ENCODE data around the gene GSK3B. TPM values are rescaled to one million over a fixed set of nuclear protein-coding genes. Genes with fewer than 3 reads are reported as not detected.
"Not testable (repeated sequence)": the region's sequence is repeated elsewhere in the genome, so short reads cannot be mapped to it uniquely, and the experiment has no call there.

Gene GSK3B
- total RNA-seq, 1 donor from 2014 or later = 46.8 TPM

DNA sequence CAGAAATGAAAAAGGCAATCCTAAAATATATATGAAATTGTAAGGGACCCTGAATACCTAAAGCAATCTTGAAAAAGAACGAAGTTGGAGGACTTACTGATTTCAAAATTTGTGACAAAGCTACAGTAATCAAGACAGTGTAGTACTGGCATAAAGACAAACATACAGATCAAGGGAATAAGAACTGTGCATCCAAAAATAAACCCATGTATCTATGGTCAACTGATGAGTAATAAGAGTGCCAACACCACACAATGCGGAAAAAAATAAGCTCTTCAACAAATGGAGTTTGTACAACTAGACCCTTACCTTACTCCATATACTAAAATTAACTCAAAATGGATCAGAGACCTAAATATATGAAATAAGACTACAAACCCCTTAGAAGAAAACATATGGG is 29.6 kb downstream of the GSK3B start:
- intact Hi-C loops (cut with DNase I) = no loop called here
- no peak for DNase-seq (ENCODE audit: low spot score)

DNA sequence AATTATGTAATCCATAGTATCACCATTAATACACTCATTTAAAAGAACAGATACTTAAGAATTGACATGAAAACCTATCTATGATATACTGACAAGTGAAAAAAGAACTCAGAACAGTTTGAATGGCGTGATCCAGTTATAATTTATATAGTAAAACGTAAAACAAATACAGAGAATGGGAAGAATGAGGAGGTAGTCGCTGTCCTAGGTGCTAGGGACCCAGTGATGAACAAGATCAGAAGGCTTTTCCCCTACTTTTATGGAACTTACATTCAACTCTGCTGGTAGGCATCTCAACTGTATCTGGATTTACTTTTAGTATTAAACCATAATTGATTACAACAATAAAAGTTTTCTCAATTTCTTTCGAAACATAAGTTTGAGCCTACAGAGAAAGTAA is 31.8 kb downstream of the GSK3B start:
- intact Hi-C loops (cut with DNase I) = no loop called here
- no peak for DNase-seq (ENCODE audit: low spot score)

DNA sequence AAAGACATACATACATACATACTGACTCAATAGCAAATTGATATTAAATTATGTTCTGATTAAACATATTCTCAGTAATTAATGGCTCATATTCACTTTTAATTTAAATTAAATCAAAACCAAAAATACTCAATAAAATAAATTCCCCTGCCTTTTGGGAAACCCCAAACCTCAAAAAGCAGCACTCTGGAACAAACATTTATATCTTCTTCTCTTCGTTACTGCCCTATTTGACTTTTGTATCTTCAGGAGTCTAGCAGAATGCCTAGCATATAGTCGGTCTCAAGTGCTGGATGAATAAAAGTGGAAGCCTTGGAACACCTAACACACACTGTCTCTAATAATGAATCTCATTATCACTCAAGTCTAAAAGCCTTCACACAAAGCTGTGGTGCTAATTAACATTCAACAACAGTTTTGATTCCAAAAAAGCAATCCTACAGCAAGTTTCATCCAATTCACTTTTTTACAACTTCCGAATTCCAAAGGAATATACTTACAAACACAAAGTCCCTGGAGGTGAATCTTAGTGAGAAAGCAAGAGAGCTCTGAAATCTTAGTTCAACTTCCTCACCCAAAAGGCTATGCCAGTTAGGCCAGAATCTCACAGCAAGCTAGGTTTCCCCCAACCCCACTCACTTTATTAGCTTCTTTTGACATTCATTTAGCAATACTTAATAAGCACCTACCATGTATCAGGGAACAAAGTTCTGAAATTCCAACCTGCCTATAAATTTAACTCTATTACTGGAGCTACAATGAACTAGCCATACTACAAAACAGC is 35.0 kb downstream of the GSK3B start:
- DNase-seq (ENCODE audit: low spot score) = no peak
- intact Hi-C loops (cut with DNase I) = no loop called here

DNA sequence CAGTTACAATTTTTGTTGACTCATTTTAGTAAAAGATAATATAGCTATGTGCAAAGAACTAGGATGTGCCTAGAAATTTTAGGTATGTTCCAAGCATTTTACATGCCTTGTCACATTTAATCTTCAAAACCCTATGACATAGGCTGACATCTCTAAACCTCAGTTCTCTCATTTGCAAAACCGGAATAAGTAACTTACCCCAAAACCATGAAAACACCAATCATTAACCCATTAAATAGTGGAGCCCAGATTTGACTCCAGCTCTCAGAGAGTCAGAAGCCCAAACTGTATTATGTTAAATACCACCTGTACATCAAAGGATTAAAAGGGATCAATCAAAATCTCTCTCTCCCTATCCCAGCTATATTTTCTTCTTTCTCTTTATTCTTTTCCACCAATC is 36.6 kb downstream of the GSK3B start:
- intact Hi-C loops (cut with DNase I) = no loop called here
- DNase-seq (ENCODE audit: low spot score) = no peak

DNA sequence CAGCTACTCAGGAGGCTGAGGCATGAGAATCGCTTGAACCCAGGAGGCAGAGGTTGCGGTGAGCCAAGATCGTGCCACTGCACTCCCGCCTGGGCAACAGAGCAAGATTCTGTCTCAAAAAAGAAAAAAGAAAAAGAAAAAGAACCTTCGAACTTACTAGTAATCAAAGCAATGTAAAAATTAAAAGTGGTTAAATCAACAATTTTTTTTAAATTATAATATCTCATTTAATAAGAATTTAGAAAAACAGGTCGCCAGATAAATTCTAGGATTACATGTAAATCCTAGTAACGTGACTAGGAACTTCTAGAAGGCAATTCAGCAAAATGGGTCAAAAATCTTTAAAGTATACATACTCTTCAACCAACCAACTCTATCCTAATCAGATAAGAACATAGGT is 37.2 kb downstream of the GSK3B start:
- intact Hi-C loops (cut with DNase I) = no loop called here
- DNase-seq (ENCODE audit: low spot score) = no peak

DNA sequence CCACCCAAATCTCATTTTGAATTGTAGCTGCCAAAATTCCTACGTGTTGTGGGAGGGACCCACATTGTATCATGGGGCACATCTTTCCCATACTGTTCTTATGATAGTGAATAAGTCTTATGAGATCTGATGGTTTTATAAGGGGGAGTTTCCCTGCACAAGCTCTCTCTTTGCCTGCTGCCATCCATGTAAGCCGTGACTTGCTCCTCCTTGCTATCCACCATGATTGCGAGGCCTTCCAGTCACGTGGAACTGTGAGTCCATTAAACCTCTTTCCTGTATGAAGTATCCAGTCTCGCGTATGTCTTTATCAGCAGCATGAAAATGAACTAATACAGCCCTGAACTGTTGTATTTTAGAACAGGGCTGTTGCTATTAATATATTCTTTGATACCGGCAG is 40.6 kb downstream of the GSK3B start:
- intact Hi-C loops (cut with DNase I); DNase-seq (ENCODE audit: low spot score): not testable (repeated sequence)

DNA sequence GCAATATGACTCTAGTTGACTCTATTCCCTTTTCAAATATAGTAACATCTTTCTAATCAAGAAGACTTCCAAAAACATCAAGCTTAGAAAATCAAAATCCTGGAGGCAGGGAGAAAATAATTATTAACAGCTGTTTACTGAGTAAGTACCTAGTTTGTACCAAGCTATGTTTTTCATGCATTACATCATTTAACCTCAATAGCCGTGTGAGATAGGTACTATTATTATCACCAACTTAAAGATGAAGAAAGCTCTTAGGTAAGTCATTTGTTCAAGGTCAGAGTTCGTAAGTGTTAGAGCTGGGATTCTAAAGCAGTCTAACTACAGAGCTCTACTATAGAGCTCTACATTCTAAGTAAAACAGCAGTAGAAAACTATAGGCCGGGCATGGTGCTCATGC is 41.6 kb downstream of the GSK3B start:
- intact Hi-C loops (cut with DNase I) = no loop called here
- DNase-seq (ENCODE audit: low spot score) = no peak

DNA sequence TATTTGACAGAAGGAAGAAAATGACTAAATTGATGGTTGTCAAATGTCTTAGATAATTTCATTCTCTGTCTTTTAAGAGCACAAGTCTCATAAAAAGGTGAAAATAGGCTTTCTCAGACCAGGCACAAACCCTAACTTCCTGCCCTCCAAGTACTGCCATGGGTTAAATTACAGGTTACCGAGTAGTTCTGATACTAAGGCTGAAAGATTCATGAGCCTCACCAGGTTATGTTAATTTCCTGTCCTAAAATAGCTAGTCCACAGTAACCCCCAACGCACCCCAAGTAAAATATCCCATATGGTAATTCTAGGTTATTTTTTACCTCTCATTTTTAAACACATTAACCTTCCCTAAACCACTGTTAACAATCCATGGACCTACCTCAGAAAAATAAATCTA is 42.0 kb downstream of the GSK3B start:
- DNase-seq (ENCODE audit: low spot score) = no peak
- intact Hi-C loops (cut with DNase I) = no loop called here

DNA sequence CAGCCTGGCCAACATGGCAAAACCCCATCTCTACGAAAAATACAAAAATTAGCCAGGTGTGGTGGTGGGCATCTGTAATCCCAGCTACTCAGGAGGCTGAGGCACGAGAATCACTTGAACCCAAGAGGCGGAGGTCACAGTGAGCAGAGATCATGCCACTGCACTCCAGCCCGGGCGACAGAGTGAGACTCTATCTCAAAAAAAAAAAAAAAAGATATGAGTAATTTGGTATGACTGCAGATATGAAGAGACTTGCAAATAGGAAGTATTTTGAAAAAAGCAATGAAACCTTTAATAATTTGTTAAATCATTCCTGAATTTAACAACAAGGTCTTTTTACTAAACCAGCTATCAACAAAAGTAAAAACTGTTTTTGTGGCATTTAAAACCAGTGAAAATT is 42.7 kb downstream of the GSK3B start:
- not testable (repeated sequence) for DNase-seq (ENCODE audit: low spot score)

DNA sequence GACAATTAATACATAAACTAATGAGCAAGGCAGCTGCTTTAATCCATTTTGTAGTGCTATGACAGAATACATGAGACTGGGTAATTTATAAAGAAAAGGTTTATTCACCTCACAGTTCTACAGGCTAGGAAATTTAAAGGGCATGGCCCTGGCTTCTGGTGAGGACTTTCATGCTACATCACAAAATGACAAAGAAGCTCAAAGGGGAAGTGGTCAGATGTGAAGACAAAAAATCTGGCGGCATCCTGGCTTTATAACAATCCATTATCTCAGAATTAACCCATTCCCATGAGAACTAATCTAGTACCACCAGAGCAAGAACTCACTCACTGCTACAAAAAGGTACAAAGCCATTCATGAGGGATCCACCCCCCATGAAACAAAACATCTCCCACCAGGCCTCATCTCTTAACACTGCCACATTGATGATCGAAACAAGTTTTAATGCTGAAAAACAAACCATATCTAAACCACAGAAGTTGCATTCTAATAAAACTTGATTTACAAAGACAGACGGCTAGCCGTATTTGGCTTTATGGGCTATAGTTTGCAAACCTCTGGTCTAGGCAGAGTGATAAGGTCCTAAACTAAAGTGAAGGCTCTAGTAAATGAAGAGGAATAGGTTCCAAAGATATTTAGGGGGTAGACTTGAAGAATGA is 44.2 kb downstream of the GSK3B start:
- intact Hi-C loops (cut with DNase I) = no loop called here
- DNase-seq (ENCODE audit: low spot score) = no peak

More for the DNA sequence above, 42.7 kb downstream of the GSK3B start:
- intact Hi-C loops (cut with DNase I) = not testable (repeated sequence)

DNA sequence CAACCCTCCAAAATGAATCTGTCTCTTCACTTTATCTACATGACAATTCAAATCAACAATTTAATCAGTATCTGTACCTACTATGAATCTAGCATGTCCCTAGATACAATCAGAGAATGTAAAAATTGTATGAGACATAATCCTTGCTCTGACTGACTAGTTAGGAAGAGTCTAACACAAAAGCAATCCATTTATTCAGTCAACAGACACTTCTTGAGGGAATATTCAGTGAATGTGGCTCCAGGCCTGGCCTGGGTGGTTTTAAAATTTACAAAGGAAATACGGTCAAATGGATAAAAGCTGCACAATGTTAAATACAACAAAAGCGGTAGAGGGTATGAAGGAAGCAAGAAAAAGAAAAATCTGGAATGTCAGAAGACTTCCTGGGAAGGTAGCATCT is 45.2 kb downstream of the GSK3B start:
- no peak for DNase-seq (ENCODE audit: low spot score)
- intact Hi-C loops (cut with DNase I) = no loop called here

DNA sequence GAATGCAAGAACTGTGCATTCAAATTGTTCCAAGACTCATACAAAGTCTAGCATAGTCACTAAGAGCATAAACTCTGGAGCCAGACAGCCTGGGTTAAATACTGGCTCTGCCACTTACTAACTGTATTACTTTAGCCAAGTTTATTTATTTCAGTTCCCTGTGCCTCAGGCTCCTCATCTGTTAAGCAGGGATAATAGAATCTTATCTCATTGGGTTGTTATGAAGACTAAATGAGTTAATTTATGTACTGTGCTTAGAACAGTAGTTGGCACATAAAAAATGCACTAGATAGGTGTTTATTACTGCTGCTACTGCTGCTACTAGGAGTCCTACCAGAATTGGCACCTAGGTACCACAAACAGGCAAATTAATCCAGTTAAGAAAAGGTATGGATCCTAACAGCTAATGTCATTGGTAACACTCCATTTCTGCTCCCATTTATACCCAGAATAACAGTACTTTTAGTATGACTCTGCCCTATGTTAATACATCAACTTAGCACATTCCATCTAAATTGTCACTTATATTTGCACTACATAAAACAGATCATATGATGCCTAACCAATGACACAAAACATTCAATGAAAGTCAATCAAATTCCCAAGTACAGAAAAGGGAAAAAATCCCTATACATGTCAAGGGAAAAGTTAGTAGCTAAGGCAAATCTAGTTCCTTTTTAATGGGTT is 45.7 kb downstream of the GSK3B start:
- no peak for DNase-seq (ENCODE audit: low spot score)
- intact Hi-C loops (cut with DNase I) = no loop called here

DNA sequence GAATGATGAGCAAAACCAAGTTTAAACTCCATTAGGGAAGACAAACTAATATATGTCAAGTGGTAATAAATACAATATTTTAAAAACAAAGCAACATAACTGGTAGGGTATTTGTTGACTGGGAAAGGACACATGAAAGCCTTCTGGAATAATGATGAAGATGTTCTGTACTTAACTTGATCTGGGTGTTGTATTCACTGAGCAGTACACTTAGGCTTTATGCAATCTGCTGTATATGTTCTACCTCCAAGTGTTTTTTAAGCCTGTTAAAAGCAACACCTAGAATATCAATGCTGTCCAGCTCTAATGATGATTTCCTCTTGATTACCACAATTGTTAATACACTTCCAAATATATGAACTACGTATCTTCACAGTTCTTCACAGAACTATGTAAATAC is 46.6 kb downstream of the GSK3B start:
- intact Hi-C loops (cut with DNase I) = no loop called here
- no peak for DNase-seq (ENCODE audit: low spot score)

DNA sequence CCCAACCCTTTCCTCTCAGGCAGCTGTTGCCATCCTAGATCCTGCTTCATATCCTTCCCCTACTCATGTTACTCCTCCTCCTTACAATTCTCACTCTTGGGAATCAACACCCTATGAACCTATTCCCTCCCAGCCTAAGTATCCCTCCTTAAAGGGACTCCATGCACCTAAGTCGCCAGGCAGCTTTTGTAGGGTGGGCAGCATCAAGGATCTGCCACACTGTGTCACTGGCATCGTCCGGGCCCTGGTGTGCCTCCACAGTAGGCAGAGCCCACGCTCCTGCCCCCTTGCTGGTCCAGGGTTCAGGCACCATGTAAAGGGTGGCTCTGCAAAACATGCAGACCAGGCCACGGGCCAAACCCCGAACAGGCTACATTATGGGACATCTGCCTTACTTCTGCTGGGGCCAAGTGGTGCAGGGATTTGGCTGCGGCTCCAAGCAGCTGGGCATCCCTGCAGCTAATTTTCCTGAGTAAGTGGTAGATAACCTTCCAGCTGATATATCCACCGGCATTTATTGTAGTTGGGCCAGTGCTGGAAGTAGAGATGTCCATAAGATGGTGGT is 53.4 kb downstream of the GSK3B start:
- intact Hi-C loops (cut with DNase I) = no loop called here
- DNase-seq (ENCODE audit: low spot score) = no peak

DNA sequence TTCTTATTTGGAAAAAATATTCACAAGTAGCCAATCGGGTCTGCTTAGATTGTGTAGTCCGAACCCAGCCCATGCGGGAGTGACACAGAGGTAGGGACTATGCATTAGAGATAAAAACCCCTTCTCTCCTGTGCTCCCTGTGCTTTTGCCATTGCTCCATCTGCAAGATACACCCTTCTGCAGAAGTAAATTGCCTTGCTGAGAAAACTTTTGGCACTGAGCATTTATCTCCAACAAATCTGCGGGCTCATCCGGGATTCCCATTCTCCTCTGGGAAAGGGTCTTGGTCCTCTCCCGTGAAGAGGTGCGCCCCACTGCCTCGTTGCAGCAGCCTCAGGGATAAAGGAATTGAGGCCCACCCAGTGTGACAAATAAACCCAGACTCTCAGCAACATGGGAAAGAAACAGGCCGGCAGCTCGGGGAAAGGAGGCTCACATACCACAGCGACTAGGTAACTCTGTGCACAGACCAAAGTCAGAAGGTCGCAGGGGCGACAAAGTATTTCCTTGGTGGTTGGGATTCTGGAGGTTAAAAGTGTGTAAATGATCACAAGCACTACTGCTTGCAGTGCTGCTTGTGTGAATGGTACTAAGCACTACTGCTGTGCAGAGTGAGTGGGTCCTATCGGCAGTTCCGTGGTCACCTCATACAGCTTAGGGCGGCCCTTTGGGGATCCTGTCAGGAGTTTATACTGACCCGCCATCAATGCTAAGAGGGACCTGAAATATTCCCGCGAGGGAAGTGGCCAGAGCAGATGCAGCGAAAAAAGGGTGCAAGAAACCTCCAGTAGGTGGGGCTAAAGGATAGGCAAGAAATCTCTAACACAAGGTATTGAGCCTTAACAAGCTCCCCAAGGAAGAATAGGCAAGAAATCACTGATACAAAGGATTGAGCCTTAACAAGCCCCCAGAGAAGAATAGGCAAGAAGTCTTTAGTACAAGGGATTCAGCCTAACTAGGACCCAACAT is 54.3 kb downstream of the GSK3B start:
- intact Hi-C loops (cut with DNase I) = no loop called here
- no peak for DNase-seq (ENCODE audit: low spot score)

DNA sequence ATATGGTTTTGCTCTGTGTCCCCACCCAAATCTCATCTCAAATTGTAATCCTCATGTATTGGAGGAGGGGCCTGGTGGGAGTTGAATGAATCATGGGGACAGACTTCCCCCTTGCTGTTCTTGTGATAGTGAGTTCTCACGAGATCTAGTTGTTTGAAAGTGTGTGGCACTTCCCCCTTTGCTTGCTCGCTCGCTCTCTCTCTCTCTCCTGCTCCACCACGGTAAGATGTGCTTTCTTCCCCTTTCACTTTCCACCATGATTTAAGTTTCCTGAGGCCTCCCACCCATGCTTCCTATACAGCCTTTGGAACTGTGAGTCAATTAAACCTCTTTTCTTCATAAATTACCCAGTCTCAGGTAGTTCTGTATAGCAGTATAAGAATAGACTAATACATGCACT is 60.7 kb downstream of the GSK3B start:
- no peak for DNase-seq (ENCODE audit: low spot score)
- intact Hi-C loops (cut with DNase I) = no loop called here

DNA sequence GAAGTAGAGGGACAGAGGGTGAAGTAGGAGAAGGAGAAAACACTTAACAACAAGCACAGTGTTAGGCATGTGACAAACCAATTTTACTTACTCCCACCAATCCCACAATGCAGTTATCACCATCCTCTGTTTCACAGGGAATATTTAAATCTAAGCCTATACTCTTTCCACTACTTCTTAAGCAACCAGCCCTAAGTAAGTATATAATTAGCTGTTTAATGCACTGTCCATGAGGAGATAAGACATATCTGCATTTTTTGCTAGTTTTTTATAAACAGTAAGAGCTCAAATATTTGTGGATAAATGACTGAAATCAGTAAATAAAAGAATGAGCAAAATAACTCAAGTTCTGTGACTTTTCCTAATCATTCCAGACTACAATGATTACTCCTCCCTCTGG is 62.7 kb downstream of the GSK3B start:
- intact Hi-C loops (cut with DNase I) = no loop called here
- DNase-seq (ENCODE audit: low spot score) = no peak

DNA sequence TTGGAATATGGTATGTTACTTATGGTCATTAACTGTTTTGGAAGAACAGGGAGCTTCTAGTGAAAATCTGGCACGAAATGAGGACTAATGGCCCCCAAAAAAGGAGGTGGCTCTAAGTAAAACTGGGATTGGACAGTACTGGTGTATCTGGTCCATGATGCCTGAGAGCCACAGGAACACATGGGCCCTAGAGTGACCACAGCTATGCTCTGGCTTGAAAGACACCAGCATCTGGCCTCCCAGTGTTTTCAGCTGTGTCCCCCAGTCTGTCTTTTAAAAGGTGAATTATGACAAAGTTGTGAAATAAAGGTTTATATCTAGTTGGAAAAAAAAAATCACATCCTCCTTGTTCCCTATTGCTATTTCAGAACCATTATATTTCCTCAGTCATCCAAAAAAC is 64.5 kb downstream of the GSK3B start:
- intact Hi-C loops (cut with DNase I) = no loop called here
- DNase-seq (ENCODE audit: low spot score) = no peak

DNA sequence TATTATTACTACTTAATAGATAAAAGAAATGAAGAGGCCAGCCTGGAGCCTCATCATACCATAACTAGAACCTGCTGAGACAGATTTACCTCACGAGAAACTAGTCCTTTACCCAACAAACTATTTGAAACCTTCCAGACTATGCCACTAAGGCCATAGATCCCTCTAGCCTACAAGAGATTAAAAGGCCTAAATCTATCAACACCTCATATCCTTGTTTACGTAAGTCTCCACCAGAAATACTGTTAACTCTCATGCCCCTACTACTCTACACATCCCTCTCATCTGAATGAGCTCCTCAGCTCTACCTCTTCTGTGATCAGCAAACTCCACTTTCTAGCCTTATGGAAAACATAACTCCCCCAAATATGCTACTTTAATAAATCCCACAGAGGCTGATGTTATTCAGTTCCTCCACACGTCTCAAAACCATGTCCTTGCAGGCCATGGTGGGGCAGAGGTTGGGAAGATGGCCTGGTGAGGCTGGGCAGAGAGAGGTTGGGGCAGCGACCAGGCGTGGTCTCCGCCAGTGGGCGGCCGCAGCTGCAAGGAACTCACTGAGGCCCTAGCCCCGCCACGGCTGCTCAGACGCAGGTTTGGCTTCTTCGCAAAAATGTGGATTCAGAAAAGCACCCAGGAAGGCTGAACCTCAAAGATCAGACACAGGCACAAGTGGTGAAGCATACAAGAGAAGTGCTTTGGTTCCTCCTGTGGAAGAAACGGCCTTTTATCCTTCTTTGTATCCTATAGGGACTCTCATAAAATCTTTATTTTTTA is 65.8 kb downstream of the GSK3B start:
- DNase-seq (ENCODE audit: low spot score) = no peak
- intact Hi-C loops (cut with DNase I) = no loop called here

All from cardiac septum (tissue), 1 donor.